Colonic mucosa (tissue), 4 donors: ENCODE data around the gene DHRS7C. TPM values are rescaled to one million over a fixed set of nuclear protein-coding genes. Genes with fewer than 3 reads are reported as not detected.

ENCODE experiments used
- DNase-seq: peaks from one replicate; pipeline ENCODE4 v3.0.0-alpha.2; 2020
- H3K27ac ChIP-seq: fragments of 200-600 bp; one replicate; pipeline ENCODE4 v1.8.0; 2021
- H3K27me3 ChIP-seq: fragments of 200-600 bp; one replicate; pipeline ENCODE4 v1.8.0; 2021
- H3K36me3 ChIP-seq: fragments of 200-600 bp; one replicate; pipeline ENCODE4 v1.8.0; 2021
- H3K4me1 ChIP-seq: fragments of 200-600 bp; one replicate; pipeline ENCODE4 v1.8.0; 2021; ENCODE audit warnings: mild to moderate bottlenecking
- H3K4me3 ChIP-seq: fragments of 200-600 bp; one replicate; pipeline ENCODE4 v1.8.0; 2021
- H3K9ac ChIP-seq, 2 donors: one replicate each; pipeline ENCODE4 v1.7.0; 2013; ENCODE audit warnings: control low read depth in 2 of 2, low read depth in 2 of 2, low read length in 2 of 2
- H3K9me3 ChIP-seq: fragments of 200-600 bp; one replicate; pipeline ENCODE4 v1.8.0; 2021
- CTCF ChIP-seq: fragments of 200-600 bp; IDR thresholded peaks from one replicate; pipeline ENCODE4 v1.8.0; 2022; ENCODE audit warnings: antibody characterized with exemption, mild to moderate bottlenecking
- intact Hi-C: fragments of 100-400 bp; cut with DNase I; formaldehyde crosslinking; loops from one replicate; pipeline ENCODE4 v1.14.1; 2022
- total RNA-seq, 2 donors: library from RNA; stranded (reverse); fragmentation: NEBNext Ultra II Directional in 1 of 2; extraction: Animal tissue kit (Norgen Biotek cat#: 25700) in 1 of 2; gene quantifications; one replicate each; pipeline ENCODE4 v1.2.1, GENCODE V29; 2021
- donor health status: healthy.
- donor health status: DM: no; HTN: no; CAD: no.
- donor health status: DM: no; HTN: no; CAD: no.

DHRS7C gene
- total RNA-seq, 2 donors from 2014 or later = 0.40 TPM; not detected in 1

DNA sequence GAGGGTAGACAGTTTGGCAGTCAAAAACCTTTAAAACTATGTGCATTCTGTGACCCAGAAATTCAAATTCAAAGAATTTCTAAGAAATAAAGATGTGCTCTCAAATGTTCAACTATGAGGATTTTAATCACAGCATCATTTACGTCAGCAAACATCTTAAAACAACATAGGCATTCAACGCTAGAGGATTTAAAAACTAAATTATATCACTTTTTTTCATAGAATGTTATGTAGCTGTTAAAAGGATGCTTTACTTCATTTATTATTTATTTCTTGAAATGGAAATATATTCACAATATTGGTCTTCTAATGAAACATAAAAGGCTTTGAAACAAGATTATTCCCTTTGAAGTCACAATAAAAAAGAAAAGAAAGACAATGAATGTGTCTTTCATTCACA is 38.0 kb upstream of the DHRS7C start:
- Histone ChIP-seq H3K4me3 (no peak overlapping the region), H3K27me3 (no peaks in the 10 kb centered on the region), H3K9me3 (no peaks in the 10 kb centered on the region), H3K4me1 (no peaks in the 10 kb centered on the region), H3K9ac (no peak overlapping the region), H3K36me3 (no peaks in the 10 kb centered on the region), H3K27ac (no peak overlapping the region)
- DNase-seq = no peak
- intact Hi-C loops = no loop called here
- no peak for TF ChIP-seq CTCF

DNA sequence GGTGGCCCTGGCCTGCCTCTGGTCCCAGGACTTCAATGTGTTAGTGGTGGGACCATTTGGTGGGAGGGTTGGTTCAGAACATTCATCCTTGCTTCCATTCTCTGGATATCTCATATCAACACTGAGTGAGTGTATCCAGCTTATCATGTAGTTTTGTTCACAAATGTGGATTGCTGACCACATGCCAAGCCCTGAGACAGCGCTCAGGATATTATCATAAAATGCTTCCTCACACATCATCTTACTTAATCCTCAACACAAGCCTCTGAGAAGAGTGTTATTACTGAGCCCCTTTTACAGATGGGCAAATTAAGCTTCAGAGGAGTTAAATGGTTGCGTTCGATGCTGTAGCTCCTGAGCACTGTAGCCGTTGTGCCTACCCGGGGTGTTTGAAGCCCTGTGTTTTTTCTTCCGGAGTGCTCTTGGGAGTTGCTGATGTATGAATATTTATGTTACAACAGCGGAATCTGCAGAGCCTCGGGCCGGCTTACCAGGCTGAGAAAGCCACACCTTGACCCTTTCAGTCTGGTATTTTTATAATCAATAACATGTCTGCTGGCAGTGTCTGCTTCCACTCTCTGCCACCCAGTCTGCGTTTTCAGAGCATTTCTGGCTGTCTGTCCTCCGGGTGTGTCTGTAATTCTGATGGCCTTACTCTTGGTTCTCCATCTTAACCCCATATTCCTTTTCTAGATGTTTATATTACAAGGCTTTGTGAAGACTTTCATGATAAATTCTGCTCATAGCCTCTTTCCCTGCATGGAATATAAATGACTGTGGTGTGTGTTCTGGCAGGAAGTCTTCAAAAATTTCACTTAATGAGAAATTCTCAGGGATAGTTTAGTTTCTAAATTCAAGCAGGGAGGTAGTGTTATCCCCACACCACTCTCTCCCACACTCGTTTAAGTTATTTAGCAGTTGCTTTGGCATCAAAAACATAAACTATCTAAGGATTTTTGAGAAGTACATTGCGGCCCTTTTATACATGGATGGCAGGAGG is 37.2 kb upstream of the DHRS7C start:
- no peak overlapping the region for H3K27ac ChIP-seq
- TF ChIP-seq CTCF = no peak
- H3K27me3 ChIP-seq = no peaks in the 10 kb centered on the region
- H3K9ac ChIP-seq = no peak overlapping the region
- intact Hi-C loops = no loop called here
- H3K4me1 ChIP-seq = no peaks in the 10 kb centered on the region
- no peaks in the 10 kb centered on the region for H3K9me3 ChIP-seq
- H3K4me3 ChIP-seq = no peak overlapping the region
- H3K36me3 ChIP-seq = no peaks in the 10 kb centered on the region
- no peak for DNase-seq

DNA sequence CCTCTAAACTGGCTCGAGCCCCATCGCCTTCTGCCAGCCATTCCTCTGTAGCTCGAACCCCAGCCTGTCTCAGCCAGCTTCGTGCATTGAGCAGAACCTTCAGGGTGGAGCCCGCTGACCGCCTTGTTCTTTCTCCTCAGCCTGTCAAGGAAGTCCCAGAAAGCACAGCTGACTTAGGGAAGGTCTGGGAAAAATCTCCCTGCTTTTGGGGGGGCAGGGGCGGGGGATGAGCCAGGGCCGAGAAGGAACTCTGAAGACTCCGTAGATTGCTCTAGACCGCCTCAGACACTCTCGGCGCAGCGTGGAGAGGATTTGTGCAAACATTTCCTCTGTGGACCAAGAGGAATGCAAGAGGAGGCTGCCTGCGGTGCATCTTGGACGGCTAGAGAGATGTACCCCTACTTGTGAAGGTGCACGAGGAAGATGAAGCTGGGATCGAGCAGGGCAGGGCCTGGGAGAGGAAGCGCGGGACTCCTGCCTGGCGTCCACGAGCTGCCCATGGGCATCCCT is 34.3 kb upstream of the DHRS7C start, which contains the start of gene GLP2R:
TSS of gene GLP2R (plus strand) at position 284 of the 510 bp plus-strand sequence. CDS start at position 424, 140 bp downstream.
- TF ChIP-seq CTCF = no peak
- Histone ChIP-seq H3K36me3 (no peaks in the 10 kb centered on the region), H3K4me3 (no peak within 1 kb of the TSS), H3K9me3 (no peaks in the 10 kb centered on the region), H3K27me3 (no peaks in the 10 kb centered on the region), H3K27ac (peak within 1 kb of the TSS; percentile 17), H3K4me1 (no peaks in the 10 kb centered on the region), H3K9ac (no peak within 1 kb of the TSS)
- DNase-seq = no peak
- intact Hi-C loops = no loop called here

- no peak overlapping the region for H3K9ac ChIP-seq
- no peak for TF ChIP-seq CTCF
- no peaks in the 10 kb centered on the region for H3K27me3 ChIP-seq
- H3K4me1 ChIP-seq = no peaks in the 10 kb centered on the region
- intact Hi-C loops = no loop called here
- no peaks in the 10 kb centered on the region for H3K36me3 ChIP-seq
- no peak overlapping the region for H3K4me3 ChIP-seq
- no peak for DNase-seq
- H3K27ac ChIP-seq = no peak overlapping the region
- H3K9me3 ChIP-seq = no peaks in the 10 kb centered on the region
Measured at GRCh38 chr17:9824797-9825338, 33.5 kb upstream of the DHRS7C start.

- Histone ChIP-seq H3K27ac (no peak overlapping the region), H3K4me3 (no peak overlapping the region)
- no peak for DNase-seq
Measured at GRCh38 chr17:9824094-9824493, 32.7 kb upstream of the DHRS7C start.

More at GRCh38 chr17:9824094-9824493, 32.7 kb upstream of the DHRS7C start:
- Histone ChIP-seq H3K4me1 (no peaks in the 10 kb centered on the region), H3K27me3 (no peaks in the 10 kb centered on the region), H3K36me3 (no peaks in the 10 kb centered on the region), H3K9me3 (no peaks in the 10 kb centered on the region), H3K9ac (no peak overlapping the region)
- no peak for TF ChIP-seq CTCF
- intact Hi-C loops = no loop called here
